Cortex of kidney (tissue), 1 donor: ENCODE measurements around the gene SAMD10.
"Not testable (repeated sequence)": the region's sequence is repeated elsewhere in the genome, so short reads cannot be mapped to it uniquely, and the experiment has no call there.

Experiments used
- DNase-seq: peaks from one replicate; lab custom pipeline; 2025; lab: John Stamatoyannopoulos, UW

Gene SAMD10

GRCh38 chr20:63941282-63942081 lies 38.0 kb downstream of the SAMD10 start:
- no peak for DNase-seq

DNA sequence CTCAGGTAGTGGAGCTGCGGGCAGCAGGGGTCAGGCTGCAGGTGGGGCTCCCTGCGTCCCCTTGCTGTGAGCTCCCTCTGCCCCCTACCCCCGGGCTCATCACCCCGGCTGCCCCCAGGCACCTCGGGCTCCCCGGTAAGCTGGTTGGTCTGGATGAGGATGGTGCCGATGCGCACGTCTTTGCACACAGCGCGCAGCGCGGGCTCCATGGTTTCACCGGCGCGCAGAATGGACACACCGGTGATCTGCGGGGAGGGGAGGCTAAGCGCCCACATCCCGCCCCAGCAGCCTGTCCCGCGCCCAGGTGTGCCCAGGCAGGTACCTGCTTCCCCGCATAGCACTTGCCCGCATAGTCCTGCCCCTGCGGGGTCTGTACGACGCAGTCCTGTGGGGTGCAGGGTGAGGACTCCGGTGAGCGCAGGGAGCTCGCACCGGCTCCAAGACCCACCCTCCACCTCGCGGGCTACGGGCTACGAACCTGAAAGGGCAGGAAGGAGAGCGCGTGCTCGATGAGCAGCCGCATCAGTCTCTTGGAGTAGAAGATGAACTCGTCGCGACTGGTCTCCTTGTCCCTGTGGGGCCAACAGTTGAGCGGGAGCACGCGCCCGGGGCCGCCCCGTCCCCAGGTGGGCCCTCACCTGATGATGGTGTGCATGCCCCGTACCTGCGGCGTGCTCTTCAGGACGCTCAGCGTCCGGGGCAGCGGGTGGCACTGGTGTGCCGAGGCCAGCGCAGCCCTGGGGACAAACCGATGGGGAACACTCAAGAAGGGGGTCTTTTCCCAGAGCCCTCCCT lies 38.8 kb downstream of the SAMD10 start:
- DNase-seq = no peak

- no peak for DNase-seq
Observed at GRCh38 chr20:63940071-63940471, 39.4 kb downstream of the SAMD10 start.

DNA sequence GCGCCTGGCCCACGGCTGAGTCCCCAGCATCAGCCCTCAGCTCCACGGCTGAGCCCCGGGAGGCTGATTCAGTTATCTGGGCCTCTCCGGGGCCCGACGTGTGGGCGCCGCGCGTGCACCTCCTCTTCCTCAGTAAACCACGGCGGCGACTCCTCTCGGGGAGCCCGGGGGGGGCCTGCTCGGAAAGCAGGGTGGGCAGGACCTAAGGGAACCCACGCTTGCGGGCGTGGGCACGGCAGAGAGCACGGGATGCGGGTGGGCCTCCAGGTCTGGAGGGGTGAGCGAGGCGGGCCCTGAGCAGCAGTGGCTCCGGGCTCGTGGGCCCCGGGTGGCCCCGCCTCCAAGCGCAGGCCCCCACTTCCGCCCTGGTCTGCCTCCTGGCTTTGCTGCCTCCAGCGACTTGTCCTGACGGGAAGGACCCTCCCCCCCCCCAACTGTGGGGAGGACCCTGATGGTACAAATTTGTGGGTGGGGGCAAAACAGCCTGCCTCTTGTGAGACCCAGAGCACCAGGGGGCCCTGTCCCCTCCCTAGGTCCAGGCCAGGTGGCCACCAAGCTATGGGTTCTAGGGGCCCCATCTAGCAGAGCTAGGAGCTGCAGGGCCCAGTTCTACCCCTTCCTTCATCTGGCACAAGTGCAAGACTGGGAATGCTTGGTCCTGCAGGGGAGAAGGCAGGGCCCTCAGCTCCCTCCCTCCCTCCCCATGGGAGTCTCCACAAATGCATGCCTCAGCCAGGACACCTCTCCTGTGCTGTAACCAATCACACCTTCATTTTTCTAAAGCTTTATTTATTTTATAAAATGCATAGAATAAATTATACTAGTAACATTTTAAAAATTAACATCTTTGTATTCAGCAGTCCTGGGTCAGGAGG lies 40.1 kb downstream of the SAMD10 start:
- no peak for DNase-seq

DNA sequence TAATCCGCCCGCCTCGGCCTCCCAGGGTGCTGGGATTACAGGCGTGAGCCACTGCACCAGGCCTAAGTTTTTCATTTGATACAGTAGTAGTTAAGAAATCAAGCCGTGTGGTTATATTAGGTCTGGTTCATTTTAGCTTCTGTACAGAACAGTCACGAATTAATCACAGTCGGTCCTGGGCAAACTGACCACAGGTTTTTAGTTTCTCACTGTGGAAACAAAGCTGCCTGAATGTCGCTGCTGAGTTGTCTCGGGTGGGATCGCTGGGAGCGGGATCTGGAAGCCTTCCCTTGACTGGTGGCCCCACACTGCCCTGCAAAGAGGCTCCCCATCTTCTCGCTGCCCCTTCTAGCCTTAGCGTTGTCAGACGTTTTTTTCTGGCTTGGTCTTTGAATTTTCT lies 41.8 kb downstream of the SAMD10 start:
- no peak for DNase-seq

- no peak for DNase-seq
Observed at GRCh38 chr20:63935447-63935846, 44.0 kb downstream of the SAMD10 start.

DNA sequence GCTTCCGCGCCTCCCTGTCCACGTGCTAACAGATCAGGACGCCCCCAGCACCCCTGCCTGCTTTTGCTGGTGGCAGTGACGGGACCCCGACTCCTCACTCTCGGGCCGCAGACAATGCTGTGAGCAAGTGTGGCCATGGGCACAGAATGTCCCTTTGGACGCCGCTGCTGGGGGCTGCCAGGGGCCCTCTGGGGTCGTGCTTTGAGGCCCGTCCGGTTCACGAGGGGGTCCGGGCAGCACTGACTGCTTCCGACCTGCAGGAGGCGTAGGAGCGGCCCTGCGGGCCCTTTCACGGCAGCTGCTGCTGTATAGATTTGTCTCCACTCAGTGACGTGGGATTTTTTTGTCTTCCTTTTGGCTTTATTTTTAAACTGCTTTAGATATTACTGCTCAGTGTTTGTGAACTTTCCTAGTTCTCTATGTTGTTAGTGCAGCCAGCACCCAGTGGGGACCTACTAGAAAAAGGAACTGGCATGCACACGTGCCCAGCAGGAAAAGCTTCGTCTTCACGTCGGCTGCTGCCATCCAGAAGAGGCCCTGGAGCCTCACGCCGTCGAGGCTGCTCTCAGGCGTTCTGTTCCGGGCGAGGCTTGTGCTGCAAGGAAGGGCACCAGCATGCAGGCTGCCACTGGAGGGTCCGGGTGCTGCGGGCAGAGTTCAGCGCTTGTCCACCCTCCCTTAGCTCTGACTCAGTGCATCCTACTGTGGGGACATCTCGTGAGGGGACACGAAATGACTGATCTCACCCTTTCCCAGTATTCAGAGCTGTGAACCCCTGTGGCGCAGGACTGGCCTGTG lies 45.0 kb downstream of the SAMD10 start:
- DNase-seq = no peak

DNA sequence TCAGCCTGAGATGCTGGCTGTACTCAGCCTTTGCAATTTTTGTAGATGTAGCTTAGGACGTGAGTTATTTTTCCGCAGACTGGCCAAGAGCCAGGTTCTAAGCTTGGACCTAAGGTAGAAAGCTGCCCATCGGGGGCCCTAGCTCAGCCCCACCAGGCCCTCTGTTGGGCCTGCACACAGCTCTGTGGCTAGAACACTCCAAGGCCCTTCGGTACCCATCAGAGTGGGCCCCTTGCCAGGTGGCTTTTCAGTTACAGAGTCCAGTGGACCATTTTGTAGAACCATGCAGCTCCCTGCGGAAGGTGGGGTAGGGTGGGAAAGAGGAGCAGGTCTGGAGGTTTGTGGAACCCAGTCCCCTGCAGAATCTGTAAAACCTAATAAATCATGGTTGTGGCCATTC lies 45.8 kb downstream of the SAMD10 start:
- no peak for DNase-seq

DNA sequence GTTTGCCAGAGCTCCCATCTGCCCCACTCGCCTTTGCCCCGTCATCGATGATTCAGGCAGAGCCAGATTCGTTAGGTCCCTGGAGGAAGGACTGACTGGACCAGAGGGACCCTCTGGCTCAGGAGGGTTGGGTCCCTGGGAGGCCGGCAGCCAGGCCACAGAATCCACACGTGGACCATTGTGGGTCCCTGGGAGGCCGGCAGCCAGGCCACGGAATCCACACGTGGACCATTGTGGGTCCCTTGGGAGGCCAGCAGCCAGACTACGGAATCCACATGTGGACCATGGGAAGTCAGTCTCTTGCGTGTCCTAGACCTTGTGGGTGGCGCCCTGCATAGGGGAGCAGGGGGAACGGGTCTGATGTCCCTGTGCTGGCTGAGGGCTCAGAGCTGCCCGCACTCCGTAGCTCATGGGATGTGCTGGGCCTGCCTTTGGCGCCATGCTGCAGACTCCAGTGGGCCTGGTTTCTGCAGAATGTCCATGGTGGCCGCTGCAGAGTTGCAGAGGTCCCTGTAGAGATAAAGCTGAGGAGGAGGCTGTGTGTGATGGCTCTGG lies 46.8 kb downstream of the SAMD10 start:
- DNase-seq = no peak

DNA sequence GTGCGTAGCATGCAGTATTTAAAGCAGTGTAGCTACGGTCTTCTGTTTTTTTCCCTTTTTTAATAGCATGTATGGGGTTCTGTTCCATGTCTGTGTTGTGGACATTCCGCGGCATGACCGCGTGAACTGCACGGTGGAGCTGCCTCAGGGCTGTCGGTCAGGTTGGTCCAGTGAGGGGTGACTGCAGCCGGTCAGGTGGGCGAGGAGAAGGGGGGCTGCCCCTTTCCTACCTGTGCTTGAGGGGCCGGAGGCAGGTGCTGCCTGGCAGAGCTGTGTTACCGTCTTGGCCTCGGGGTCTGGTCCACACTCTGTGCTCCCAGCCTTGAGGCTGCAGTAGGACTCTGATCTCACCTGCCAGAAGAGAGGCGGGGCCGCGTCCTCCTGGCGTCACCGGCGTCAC lies 47.7 kb downstream of the SAMD10 start:
- no peak for DNase-seq

- DNase-seq = no peak
Observed at GRCh38 chr20:63930971-63931553, 48.4 kb downstream of the SAMD10 start.

DNA sequence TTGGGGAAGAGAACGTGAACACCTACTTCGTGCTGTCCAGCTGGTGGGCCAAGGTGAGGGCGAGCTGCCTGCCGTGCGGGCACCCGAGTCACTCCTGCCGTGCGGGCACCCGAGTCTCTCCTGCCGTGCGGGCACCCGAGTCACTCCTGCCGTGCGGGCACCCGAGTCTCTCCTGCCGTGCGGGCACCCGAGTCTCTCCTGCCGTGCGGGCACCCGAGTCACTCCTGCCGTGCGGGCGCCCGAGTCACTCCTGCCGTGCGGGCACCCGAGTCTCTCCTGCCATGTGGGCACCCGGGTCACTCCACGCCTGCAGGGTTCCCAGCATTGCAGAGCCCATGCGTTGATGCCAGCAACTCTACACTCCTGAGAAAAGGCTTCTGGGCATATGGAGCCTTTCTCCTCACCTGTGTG lies 50.0 kb downstream of the SAMD10 start:
- not testable (repeated sequence) for DNase-seq

- DNase-seq = no peak
Observed at GRCh38 chr20:63929071-63929470, 50.4 kb downstream of the SAMD10 start.

- no peak for DNase-seq
Observed at GRCh38 chr20:63926298-63926697, 53.1 kb downstream of the SAMD10 start.

GRCh38 chr20:63924241-63924640 lies 55.2 kb downstream of the SAMD10 start:
- no peak for DNase-seq
